ENCODE results near the gene MYT1.

MYT1 gene

GRCh38 chr20:64242797-64243475 lies 78.7 kb downstream of the MYT1 start:
- H3K4me3 ChIP-seq (ENCODE audit: low read depth, low read length): no peak overlapping the region

- no peak overlapping the region for H3K4me3 ChIP-seq (ENCODE audit: low read depth, low read length)
Observed at GRCh38 chr20:64244281-64244805, 80.1 kb downstream of the MYT1 start.

DNA sequence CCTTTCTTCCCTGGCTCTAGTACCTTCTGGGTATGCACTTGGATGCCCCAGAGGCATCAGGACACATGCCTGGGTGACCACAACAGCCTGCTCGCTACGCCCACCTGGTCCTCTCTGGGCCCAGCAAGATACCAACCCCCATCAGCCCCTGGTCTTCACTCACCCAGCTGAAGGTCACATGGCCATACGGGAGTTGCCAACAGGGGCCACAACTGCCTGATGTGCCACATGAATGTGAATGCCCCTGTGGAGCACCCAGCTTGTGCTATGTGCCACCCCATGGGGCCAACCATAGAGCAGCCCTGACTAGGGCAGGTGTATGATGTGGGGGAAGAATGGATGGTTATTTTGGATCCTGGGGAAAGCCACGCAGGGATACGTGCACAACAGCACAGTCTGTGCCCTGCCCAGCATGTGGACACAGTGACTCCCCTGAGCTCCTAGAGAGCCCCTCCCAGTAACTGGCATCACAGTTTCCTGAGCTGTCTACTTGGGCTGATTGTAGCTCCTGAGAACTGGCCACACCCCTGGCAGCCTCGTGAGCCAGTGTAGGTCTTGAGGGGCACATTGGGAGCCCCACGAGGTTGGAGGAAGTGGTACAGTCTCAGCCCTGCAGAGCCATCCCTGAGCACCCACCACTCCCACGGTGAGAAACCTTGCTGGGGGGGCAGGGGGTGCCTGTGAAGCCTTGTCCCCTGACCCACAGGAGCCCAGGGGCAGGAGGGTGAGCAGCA lies 80.8 kb downstream of the MYT1 start:
- no peak overlapping the region for H3K4me3 ChIP-seq (ENCODE audit: low read depth, low read length)

- H3K4me3 ChIP-seq (ENCODE audit: low read depth, low read length): no peak overlapping the region
Observed at GRCh38 chr20:64245746-64246595, 81.7 kb downstream of the MYT1 start.

GRCh38 chr20:64246616-64247306 lies 82.5 kb downstream of the MYT1 start:
- no peak overlapping the region for H3K4me3 ChIP-seq (ENCODE audit: low read depth, low read length)

- H3K4me3 ChIP-seq (ENCODE audit: low read depth, low read length): no peak overlapping the region
Observed at GRCh38 chr20:64247307-64247618, 83.0 kb downstream of the MYT1 start.

DNA sequence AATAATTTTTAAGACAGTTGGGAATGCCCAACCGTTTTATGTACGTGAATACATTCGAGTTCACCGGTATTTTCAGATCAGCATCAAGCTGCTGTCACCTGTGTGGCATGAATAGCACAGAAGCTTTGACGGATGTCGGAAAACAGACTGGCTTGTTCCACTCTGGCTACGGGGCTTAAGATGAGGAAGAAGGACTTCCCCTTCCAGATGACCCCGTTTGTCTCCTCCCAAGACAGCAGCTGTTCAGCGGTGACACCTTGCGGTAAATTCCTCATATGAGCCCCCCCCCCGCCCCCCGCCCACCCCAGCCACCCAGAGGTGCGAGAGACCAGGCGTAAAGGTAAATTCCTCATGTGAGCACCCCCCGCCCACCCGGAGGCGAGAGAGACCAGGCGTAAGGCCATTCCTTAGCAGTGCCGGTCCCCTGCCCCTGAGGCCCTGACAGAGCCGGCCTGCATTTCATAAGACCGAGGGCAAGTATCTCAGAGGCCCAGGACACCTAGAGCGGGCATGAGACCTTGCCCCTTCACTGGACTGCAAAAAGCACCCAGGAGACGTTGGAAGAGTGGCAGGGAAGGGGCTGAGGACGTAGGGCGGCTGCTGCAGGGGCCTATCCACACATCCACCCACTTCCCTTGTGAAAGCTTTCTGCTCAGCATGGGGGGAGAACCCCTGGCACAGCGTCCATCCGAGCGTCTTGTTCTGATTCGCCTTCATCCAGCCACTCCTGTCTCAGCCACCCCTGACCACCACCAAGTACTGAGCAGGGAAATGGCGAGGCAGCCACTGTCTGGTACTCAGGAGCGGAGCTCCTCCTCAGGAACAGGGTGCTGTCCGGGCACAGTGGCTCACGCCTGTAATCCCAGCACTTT lies 84.0 kb downstream of the MYT1 start:
- H3K4me3 ChIP-seq (ENCODE audit: low read depth, low read length): no peak overlapping the region

GRCh38 chr20:64250027-64250426 lies 85.8 kb downstream of the MYT1 start:
- no peak overlapping the region for H3K4me3 ChIP-seq (ENCODE audit: low read depth, low read length)

GRCh38 chr20:64253000-64253383 lies 88.7 kb downstream of the MYT1 start:
- no peak overlapping the region for H3K4me3 ChIP-seq (ENCODE audit: low read depth, low read length)

DNA sequence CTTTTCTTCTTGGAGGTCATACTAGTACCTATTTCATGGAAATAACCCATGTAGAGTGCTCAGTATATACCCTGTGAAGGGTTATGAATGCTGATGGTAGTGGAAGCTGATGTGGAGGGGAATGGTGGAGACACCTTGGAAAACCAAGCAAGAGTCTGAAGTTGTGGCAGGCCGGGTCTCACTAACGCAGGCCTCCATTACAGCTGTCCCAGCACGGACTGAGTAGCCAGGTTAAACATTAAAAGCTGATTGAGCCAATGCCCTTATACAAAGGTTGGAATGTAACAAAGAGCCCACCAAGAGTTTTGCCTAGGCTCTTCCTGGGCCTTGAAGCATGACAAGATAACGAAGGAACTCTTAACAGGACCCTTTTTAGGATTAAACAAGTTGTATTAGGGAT lies 89.2 kb downstream of the MYT1 start:
- no peak overlapping the region for H3K4me3 ChIP-seq (ENCODE audit: low read depth, low read length)

- no peak overlapping the region for H3K4me3 ChIP-seq (ENCODE audit: low read depth, low read length)
Observed at GRCh38 chr20:64254156-64254555, 89.9 kb downstream of the MYT1 start.

DNA sequence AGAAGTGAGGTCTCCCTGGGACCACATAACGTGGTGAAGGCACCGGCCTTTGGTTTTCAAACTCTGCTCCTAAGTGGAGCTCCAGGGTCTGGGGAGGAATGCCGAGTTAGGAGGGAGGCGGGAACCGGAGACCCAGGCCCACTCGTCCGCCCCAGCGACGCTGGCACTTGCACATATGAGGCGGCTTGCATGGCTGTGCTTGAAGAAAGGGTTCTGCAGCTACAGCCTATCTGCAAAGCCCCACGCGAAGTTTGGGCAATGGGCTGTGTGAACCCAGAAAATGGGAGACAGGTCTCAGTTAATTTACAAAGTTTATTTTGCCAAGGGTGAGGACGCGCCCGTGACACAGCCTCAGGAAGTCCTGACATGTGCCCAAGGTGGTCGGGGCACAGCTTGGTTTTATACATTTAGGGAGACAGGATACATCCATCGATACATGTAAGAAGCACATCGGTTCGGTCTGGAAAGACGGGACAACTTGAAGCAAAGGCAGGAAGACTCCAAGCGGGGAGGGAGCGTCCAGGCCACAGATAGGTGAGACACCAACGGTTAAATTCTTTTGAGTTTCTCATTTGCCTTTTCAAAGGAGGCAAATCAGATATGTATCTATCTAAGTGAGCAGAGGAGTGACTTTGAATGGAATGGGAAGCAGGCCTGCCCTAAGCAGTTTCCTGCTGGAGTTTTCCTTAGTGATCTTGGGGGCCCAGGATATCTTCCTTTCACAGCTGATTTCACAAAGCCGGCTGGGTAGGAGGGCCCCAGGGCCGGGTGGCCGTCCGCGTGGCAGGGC lies 90.5 kb downstream of the MYT1 start:
- H3K4me3 ChIP-seq (ENCODE audit: low read depth, low read length): peak overlapping the region; percentile 34

GRCh38 chr20:64255361-64256281 lies 91.4 kb downstream of the MYT1 start, which contains the start of gene PCMTD2:
PCMTD2 (plus strand) TSS chr20:64255748; CDS start chr20:64259966, 4,218 bp downstream.
- H3K4me3 ChIP-seq (ENCODE audit: low read depth, low read length): peak within 1 kb of the TSS; percentile 79

DNA sequence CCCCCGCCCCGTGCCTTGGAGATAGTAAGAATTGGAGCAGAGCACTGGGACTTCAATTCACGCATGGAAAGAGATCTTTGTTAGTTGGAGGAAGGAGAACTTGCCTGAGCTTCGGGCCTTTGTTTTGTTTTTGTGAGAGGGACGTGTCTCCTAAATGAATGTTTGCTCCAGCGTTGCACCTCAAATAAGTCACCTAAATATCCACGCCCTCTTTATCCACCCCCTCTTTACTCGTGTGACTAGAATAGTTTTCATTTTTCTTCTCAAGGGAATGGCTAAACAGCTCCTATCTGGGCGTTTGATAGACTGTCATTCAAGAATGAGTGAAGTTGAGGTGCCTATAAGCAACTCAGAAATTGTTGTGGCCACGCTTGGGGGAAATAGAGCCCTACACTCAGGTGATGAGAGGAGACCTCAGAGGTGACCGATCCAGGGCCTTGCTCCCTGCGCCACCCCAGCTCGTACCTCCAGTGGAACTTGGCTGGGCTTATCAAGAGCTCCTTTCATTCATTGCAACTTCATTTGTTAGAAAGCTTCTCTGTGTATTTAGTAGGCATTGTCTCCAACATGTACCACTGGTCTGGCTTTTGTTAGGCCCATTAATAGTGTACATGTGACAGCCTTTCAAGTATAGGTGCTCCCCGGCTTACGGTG lies 92.2 kb downstream of the MYT1 start:
- H3K4me3 ChIP-seq (ENCODE audit: low read depth, low read length): peak overlapping the region; percentile 79

DNA sequence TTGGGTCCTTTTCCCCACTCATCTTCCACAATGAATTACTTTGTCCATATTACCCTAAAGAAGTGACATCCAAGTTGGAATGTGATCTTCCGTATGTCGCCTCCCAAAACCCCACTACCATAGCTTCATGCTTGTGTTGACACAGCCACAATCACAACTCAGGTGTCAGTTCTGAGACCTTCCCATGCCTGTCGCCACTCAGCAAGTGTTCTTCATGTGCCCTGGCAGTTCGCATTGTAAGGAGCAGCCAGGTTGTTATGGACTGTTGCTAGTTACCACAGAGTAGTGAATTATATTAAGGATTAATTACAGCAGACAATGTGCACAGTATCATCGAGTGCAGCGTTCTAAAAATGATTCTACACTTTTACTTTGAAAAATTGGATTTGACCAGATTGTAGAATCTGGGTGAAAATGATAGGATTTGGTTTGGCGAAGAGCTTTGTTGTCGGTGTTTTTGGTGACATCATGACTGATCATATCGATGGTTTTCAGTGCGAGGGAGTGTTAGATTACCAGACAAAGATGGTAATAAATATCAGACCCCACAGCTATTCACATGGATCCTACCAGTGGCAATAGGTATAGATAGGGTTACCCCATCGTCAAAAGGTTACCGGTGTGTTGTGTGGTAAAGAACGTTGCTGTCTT lies 93.0 kb downstream of the MYT1 start:
- H3K4me3 ChIP-seq (ENCODE audit: low read depth, low read length): no peak overlapping the region

DNA sequence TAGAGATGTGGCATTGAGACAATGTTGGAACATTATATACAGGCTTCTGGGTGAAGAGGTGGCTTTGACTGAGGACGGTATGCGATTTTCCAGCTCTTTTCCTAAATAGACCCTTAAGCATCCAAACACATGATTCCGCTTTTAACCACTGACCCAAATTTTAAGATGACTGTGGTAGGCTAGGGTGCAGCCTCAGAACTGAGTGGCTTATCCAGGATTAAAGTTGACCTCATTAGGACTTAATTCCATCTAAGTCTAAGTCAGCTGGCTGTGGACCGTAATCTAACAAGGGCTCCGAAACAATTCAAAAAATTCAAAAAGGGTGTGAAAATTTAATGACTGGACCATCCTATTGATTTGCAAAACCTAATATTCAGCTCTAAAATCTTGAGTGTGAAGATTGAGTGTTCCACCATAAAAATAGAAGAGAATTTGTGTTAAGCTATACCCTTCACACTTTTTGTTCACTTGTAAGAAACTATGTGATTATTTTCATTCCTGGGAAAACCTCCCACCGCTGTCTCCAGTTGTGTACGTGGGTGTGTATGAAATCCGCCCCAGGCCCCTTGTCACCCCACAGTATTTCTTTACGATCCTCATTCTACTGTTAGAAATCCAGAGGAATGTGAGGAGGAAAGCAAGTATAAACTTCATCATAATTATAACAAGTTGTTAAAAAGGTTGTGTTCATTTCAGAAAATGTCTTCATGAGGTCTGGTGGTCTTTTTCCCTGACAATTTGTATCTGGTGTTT lies 94.0 kb downstream of the MYT1 start:
- no peak overlapping the region for H3K4me3 ChIP-seq (ENCODE audit: low read depth, low read length)

Data from iPS-11a (cell line).